GM21367 (cell line): ENCODE data around the gene LCMT1.
"Not testable (repeated sequence)": the region's sequence is repeated elsewhere in the genome, so short reads cannot be mapped to it uniquely, and the experiment has no call there.

Source experiments
- ATAC-seq: cut with Tn5 transposase; IDR thresholded peaks from one replicate; pipeline ENCODE4 v1.9.1; 2021; ENCODE audit not compliant: unreplicated experiment

Gene LCMT1

GRCh38 chr16:25111403-25112166 lies at the start of gene LCMT1:
Gene LCMT1 (plus strand): TSS chr16:25111742. CDS start chr16:25111884, 142 bp downstream.
- ATAC-seq: peak; percentile 84

- ATAC-seq: no peak
These were observed 48.4 kb upstream of the LCMT1 start for GRCh38 chr16:25063102-25063501.

- ATAC-seq: no peak
These were observed 47.7 kb upstream of the LCMT1 start for GRCh38 chr16:25063865-25064264.

GRCh38 chr16:25064281-25064680 lies 47.3 kb upstream of the LCMT1 start:
- ATAC-seq: not testable (repeated sequence)

- no peak for ATAC-seq
These were observed 46.6 kb upstream of the LCMT1 start for GRCh38 chr16:25064937-25065336.

- no peak for ATAC-seq
These were observed 45.6 kb upstream of the LCMT1 start for GRCh38 chr16:25065899-25066298.

GRCh38 chr16:25066426-25066746 lies 45.2 kb upstream of the LCMT1 start:
- no peak for ATAC-seq

GRCh38 chr16:25066747-25067631 lies 44.6 kb upstream of the LCMT1 start:
- ATAC-seq: peak; percentile 78

- no peak for ATAC-seq
These were observed 37.7 kb upstream of the LCMT1 start for GRCh38 chr16:25073854-25074253.

- ATAC-seq: no peak
These were observed 33.1 kb upstream of the LCMT1 start for GRCh38 chr16:25078386-25078978.

- no peak for ATAC-seq
These were observed 31.7 kb upstream of the LCMT1 start for GRCh38 chr16:25079637-25080378.

GRCh38 chr16:25080420-25081131 lies 31.0 kb upstream of the LCMT1 start:
- no peak for ATAC-seq

- ATAC-seq: no peak
These were observed 29.8 kb upstream of the LCMT1 start for GRCh38 chr16:25081702-25082101.

GRCh38 chr16:25083065-25083464 lies 28.5 kb upstream of the LCMT1 start:
- ATAC-seq: no peak

- no peak for ATAC-seq
These were observed 27.8 kb upstream of the LCMT1 start for GRCh38 chr16:25083701-25084100.

GRCh38 chr16:25084797-25085196 lies 26.7 kb upstream of the LCMT1 start:
- ATAC-seq: no peak

GRCh38 chr16:25087761-25088160 lies 23.8 kb upstream of the LCMT1 start:
- no peak for ATAC-seq

GRCh38 chr16:25089351-25089750 lies 22.2 kb upstream of the LCMT1 start:
- ATAC-seq: no peak

- ATAC-seq: no peak
These were observed 19.1 kb upstream of the LCMT1 start for GRCh38 chr16:25092441-25092840.
